H1 (cell line): ENCODE measurements around the gene H6PD. TPM values are rescaled to one million over a fixed set of nuclear protein-coding genes. Genes with fewer than 3 reads are reported as not detected.
A peak's percentile ranks its signal among the peaks of the same experiment; 100 is the strongest.

ENCODE experiments used
- CTCF ChIA-PET: fragments of 300-600 bp; sonication (Branson Sonifier 250); formaldehyde crosslinking; loops from one replicate; lab custom pipeline; 2021; ENCODE audit not compliant: partially characterized antibody; lab: Charles Lee
- POLR2A ChIA-PET: fragments of 300-600 bp; sonication (Branson Sonifier 250); formaldehyde crosslinking; loops from one replicate; lab custom pipeline; 2021; ENCODE audit warnings: inconsistent platforms; ENCODE audit not compliant: partially characterized antibody; lab: Charles Lee
- DNase-seq, 2 experiments: peaks; one replicate each; pipeline versions ENCODE4 v3.0.0 to v3.0.0-alpha.2; 2010 to 2022; ENCODE audit warnings: low spot score in 2 of 2, low read depth in 1 of 2, mixed read lengths in 1 of 2
- FAIRE-seq: peaks from 2 replicates; lab custom pipeline; 2011; peaks lifted over from hg19 to GRCh38; lab: Jason Lieb, UNC
- H2AFZ ChIP-seq: 2 replicates; pipeline ENCODE4 v1.8.1; 2012; ENCODE audit warnings: low read length, inconsistent platforms
- H2AK5ac ChIP-seq: 2 replicates; pipeline ENCODE4 v1.6.1; 2013; ENCODE audit warnings: low read depth, low read length
- H2BK120ac ChIP-seq: replicated peaks from 2 replicates; pipeline ENCODE3; 2013; ENCODE audit warnings: low read depth, low read length, inconsistent platforms
- H2BK12ac ChIP-seq: 2 replicates; pipeline ENCODE4 v1.6.1; 2013; ENCODE audit warnings: low read depth, low read length
- H2BK15ac ChIP-seq: 2 replicates; pipeline ENCODE4 v1.6.1; 2013; ENCODE audit warnings: low read length
- H2BK20ac ChIP-seq: 2 replicates; pipeline ENCODE4 v1.6.1; 2013; ENCODE audit warnings: low read length
- H2BK5ac ChIP-seq: 2 replicates; pipeline ENCODE4 v1.6.1; 2013; ENCODE audit warnings: low read depth, low read length
- H3K14ac ChIP-seq: 2 replicates; pipeline ENCODE4 v1.6.1; 2013; ENCODE audit warnings: inconsistent platforms; ENCODE audit not compliant: insufficient read length
- H3K18ac ChIP-seq: 2 replicates; pipeline ENCODE4 v1.6.1; 2013; ENCODE audit warnings: low read length; ENCODE audit errors: extremely low read depth
- H3K23ac ChIP-seq: 2 replicates; pipeline ENCODE4 v1.6.1; 2013; ENCODE audit warnings: inconsistent platforms; ENCODE audit not compliant: insufficient read length
- H3K23me2 ChIP-seq: 2 replicates; pipeline ENCODE4 v1.6.1; 2013; ENCODE audit warnings: low read depth, low read length
- H3K27ac ChIP-seq: 2 replicates; pipeline ENCODE4 v1.6.1; 2011; ENCODE audit warnings: low read depth, low read length, inconsistent platforms
- H3K27me3 ChIP-seq, 4 experiments: replicated peaks in 1 of 4; 1 replicate in 1 of 4; 2 replicates in 3 of 4; pipeline versions ENCODE4 v1.6.1 to v1.8.1; 2011 to 2013; ENCODE audit warnings: low read length in 3 of 4, mild to moderate bottlenecking in 3 of 4, inconsistent platforms in 2 of 4, mixed read lengths in 2 of 4, moderate library complexity in 1 of 4; ENCODE audit not compliant: control insufficient read depth in 3 of 4, insufficient read depth in 3 of 4; ENCODE audit errors: extremely low read depth in 1 of 4
- H3K36me3 ChIP-seq, 4 experiments: 2 replicates each; pipeline versions ENCODE4 v1.6.1 to v1.8.1; 2011 to 2013; ENCODE audit warnings: mild to moderate bottlenecking in 4 of 4, low read length in 3 of 4, moderate library complexity in 2 of 4, control low read depth in 1 of 4, inconsistent platforms in 1 of 4; ENCODE audit not compliant: insufficient read depth in 4 of 4, control insufficient read depth in 2 of 4
- H3K4ac ChIP-seq: replicated peaks from 2 replicates; pipeline ENCODE3; 2013; ENCODE audit warnings: low read length, low read depth, mixed read lengths, inconsistent platforms; ENCODE audit not compliant: insufficient read length
- H3K4me1 ChIP-seq, 4 experiments: replicated peaks in 1 of 4; 1 replicate in 1 of 4; 2 replicates in 3 of 4; pipeline versions ENCODE4 v1.6.1 to v1.8.1; 2011 to 2013; ENCODE audit warnings: low read length in 3 of 4, inconsistent platforms in 2 of 4, mixed read lengths in 1 of 4; ENCODE audit not compliant: insufficient read depth in 4 of 4, control insufficient read depth in 3 of 4
- H3K4me2 ChIP-seq, 2 experiments: 2 replicates each; pipeline versions ENCODE4 v1.6.1 to v1.8.1; 2011 to 2013; ENCODE audit warnings: low read depth in 2 of 2, low read length in 2 of 2, control low read depth in 1 of 2, inconsistent platforms in 1 of 2, mild to moderate bottlenecking in 1 of 2; ENCODE audit not compliant: insufficient read depth in 1 of 2
- H3K4me3 ChIP-seq, 4 experiments: fragments of 200-600, 300-600 bp in 1 of 4; sonication (generic), shearing (Covaris generic), sonication (Bioruptor Twin) in 1 of 4; 2 replicates each; pipeline versions ENCODE4 v1.5.1 to v1.8.1; 2011 to 2016; ENCODE audit warnings: low read length in 4 of 4, low read depth in 3 of 4, control low read depth in 2 of 4, inconsistent platforms in 2 of 4, mild to moderate bottlenecking in 2 of 4, mixed read lengths in 1 of 4, moderate library complexity in 1 of 4; ENCODE audit not compliant: insufficient read depth in 2 of 4; ENCODE audit errors: extremely low read depth in 1 of 4
- H3K56ac ChIP-seq: replicated peaks from 2 replicates; pipeline ENCODE3; 2013; ENCODE audit warnings: low read depth, mild to moderate bottlenecking, mixed read lengths, low read length, inconsistent platforms; ENCODE audit not compliant: insufficient read length
- H3K79me1 ChIP-seq: 2 replicates; pipeline ENCODE4 v1.6.1; 2013; ENCODE audit warnings: low read depth, low read length, control low read depth
- H3K79me2 ChIP-seq, 2 experiments: 2 replicates each; pipeline versions ENCODE4 v1.6.1 to v1.8.1; 2012 to 2013; ENCODE audit warnings: low read length in 2 of 2, mild to moderate bottlenecking in 2 of 2, inconsistent platforms in 1 of 2; ENCODE audit not compliant: insufficient read depth in 2 of 2, control insufficient read depth in 1 of 2
- H3K9ac ChIP-seq, 4 experiments: replicated peaks in 1 of 4; 1 replicate in 1 of 4; 2 replicates in 3 of 4; pipeline versions ENCODE4 v1.6.1 to v1.8.1; 2011 to 2013; ENCODE audit warnings: low read depth in 3 of 4, low read length in 3 of 4, control low read depth in 2 of 4, mild to moderate bottlenecking in 2 of 4, moderate library complexity in 2 of 4, inconsistent platforms in 1 of 4; ENCODE audit errors: extremely low read depth in 1 of 4
- H3K9me3 ChIP-seq, 2 experiments: 2 replicates each; pipeline versions ENCODE4 v1.6.1 to v1.8.1; 2012 to 2013; ENCODE audit warnings: mild to moderate bottlenecking in 2 of 2, moderate library complexity in 2 of 2, control low read depth in 1 of 2, inconsistent platforms in 1 of 2, low read depth in 1 of 2, low read length in 1 of 2, mixed read lengths in 1 of 2; ENCODE audit not compliant: insufficient read depth in 2 of 2
- H4K20me1 ChIP-seq, 2 experiments: replicated peaks in 1 of 2; 2 replicates each; pipeline versions ENCODE3 to v1.8.1; 2011 to 2013; ENCODE audit warnings: inconsistent platforms in 2 of 2, low read length in 2 of 2, mild to moderate bottlenecking in 1 of 2; ENCODE audit not compliant: insufficient read depth in 2 of 2, control insufficient read depth in 1 of 2
- H4K5ac ChIP-seq: 2 replicates; pipeline ENCODE4 v1.6.1; 2013; ENCODE audit warnings: low read length, low read depth, mixed read lengths, inconsistent platforms; ENCODE audit not compliant: insufficient read length
- H4K8ac ChIP-seq: 2 replicates; pipeline ENCODE4 v1.8.0; 2013; ENCODE audit warnings: mild to moderate bottlenecking, moderate library complexity, low read length, inconsistent platforms; ENCODE audit not compliant: insufficient read depth; ENCODE audit errors: extremely low read depth
- H4K91ac ChIP-seq: replicated peaks from 2 replicates; pipeline ENCODE3; 2013; ENCODE audit warnings: low read length, mixed read lengths, inconsistent platforms; ENCODE audit not compliant: insufficient read length
- BACH1 ChIP-seq: IDR thresholded peaks from 2 replicates; pipeline ENCODE4 v1.6.1; 2012; ENCODE audit warnings: low read length, improper control_type of control experiment
- EGR1 ChIP-seq: IDR thresholded peaks from 2 replicates; pipeline ENCODE4 v1.6.1; 2011; ENCODE audit warnings: low read depth, low read length, borderline replicate concordance
- EZH2 ChIP-seq: fragments of 200-600 bp; sonication (generic); IDR thresholded peaks from 2 replicates; pipeline ENCODE4 v1.7.1; 2012; ENCODE audit warnings: low read depth, mild to moderate bottlenecking, moderate library complexity, low read length, inconsistent platforms; ENCODE audit not compliant: severe bottlenecking
- MAFK ChIP-seq: IDR thresholded peaks from 2 replicates; pipeline ENCODE4 v1.6.1; 2012; ENCODE audit warnings: low read depth, mild to moderate bottlenecking, improper control_type of control experiment, low read length
- POLR2A ChIP-seq, 2 experiments: IDR thresholded peaks; 1 replicate in 1 of 2; 2 replicates in 1 of 2; pipeline ENCODE4 v1.6.1; 2011; ENCODE audit warnings: low read depth in 2 of 2, low read length in 2 of 2, mild to moderate bottlenecking in 2 of 2; ENCODE audit errors: control extremely low read depth in 1 of 2
- SRF ChIP-seq: IDR thresholded peaks from 2 replicates; pipeline ENCODE4 v1.6.1; 2011; ENCODE audit warnings: mild to moderate bottlenecking, low read depth, low read length, moderate library complexity
- TBP ChIP-seq: IDR thresholded peaks from 2 replicates; pipeline ENCODE4 v1.6.1; 2011; ENCODE audit warnings: low read depth, low read length, improper control_type of control experiment
- WGBS, 2 experiments: shearing (Covaris generic) in 1 of 2; methylation state at CpG; one replicate each; pipeline versions ENCODE4 v1.1.6 to v1.1.7; 2013 to 2015; ENCODE audit warnings: low lambda C conversion rate in 2 of 2, mixed read lengths in 2 of 2, inconsistent platforms in 1 of 2, low coverage in 1 of 2, missing lambda C conversion rate in 1 of 2; ENCODE audit not compliant: insufficient replicate concordance in 2 of 2, insufficient coverage in 1 of 2, insufficient read length in 1 of 2; ENCODE audit errors: extremely low coverage in 1 of 2, missing lambda C conversion rate in 1 of 2; 5-methylcytosine and 5-hydroxymethylcytosine counted together
- polyA plus RNA-seq, 7 experiments: library from polyadenylated mRNA; depleted of rRNA in 3 of 7; stranded (reverse) in 5 of 7; unstranded in 2 of 7; fragments of >200 nt in 5 of 7; fragments of 200-250 nt in 2 of 7; gene quantifications; 1 replicate in 5 of 7; 2 replicates in 1 of 7; 4 replicates in 1 of 7; pipeline versions ENCODE4 v1.2.1 to v1.2.3, GENCODE V29; 2011 to 2013; ENCODE audit warnings: missing spikeins in 2 of 7, mixed read lengths in 2 of 7
- total RNA-seq: library from RNA; stranded (reverse); fragmentation: NEBNext Ultra II Directional; extraction: Animal tissue kit (Norgen Biotek cat#: 25700); gene quantifications from 2 replicates; pipeline ENCODE4 v1.2.1, GENCODE V29; 2021

The H6PD gene
- total and polyA plus RNA-seq, 2 of the 8 experiments (the other 6 are each of a cell fraction or from before 2014, with no cell fraction given), result 3.6 to 3.8 TPM

- 0 out of 2 replicates have a peak overlapping the region, but pooled peaks have one; percentile 5 for H2BK12ac ChIP-seq
- H3K23me2 ChIP-seq, result no peaks in the 10 kb centered on the region; the same call in 1 of the 2 replicates
- H3K9me3 ChIP-seq, result no peaks in the 10 kb centered on the region
- no peak overlapping the region for H3K14ac ChIP-seq
- TF ChIP-seq TBP (no peak), MAFK (peak; percentile 32; the same call in 1 of the 2 replicates), EZH2 (no peak), SRF (no peak), EGR1 (peak; percentile 57; the same call in 1 of the 2 replicates), POLR2A (IDR thresholded peaks at IDR 0.05; ENCODE audit: control extremely low read depth in 1 of 2, low read depth in 2 of 2, low read length in 2 of 2) (no peak), BACH1 (peak; percentile 77)
- no peak overlapping the region for H2BK120ac ChIP-seq
- no peak for FAIRE-seq
- H3K4me3 ChIP-seq, result no peak overlapping the region
- H2BK20ac ChIP-seq, result no peak overlapping the region
- no peaks in the 10 kb centered on the region for H3K79me2 ChIP-seq
- H2BK5ac ChIP-seq, result no peak overlapping the region
- H3K27me3 ChIP-seq, result no peaks in the 10 kb centered on the region; a peak in 2 of 7 replicates
- ChIA-PET CTCF (interaction anchor here (0.6 to 2.4 kb wide), 7 partner anchors 8 to 220 kb away, joined by 3 to 9 read pairs (median 3); no protein-coding TSS in a partner anchor), POLR2A (no interaction called here)
- H4K5ac ChIP-seq, result no peak overlapping the region
- H2AK5ac ChIP-seq, result no peak overlapping the region
- H3K27ac ChIP-seq, result no peak overlapping the region
- H2AFZ ChIP-seq, result no peak overlapping the region
- no peak overlapping the region for H3K23ac ChIP-seq
- H3K4ac ChIP-seq, result no peak overlapping the region
- H3K18ac ChIP-seq, result no peak overlapping the region; the same call in 1 of the 2 replicates
- no peaks in the 10 kb centered on the region for H3K79me1 ChIP-seq
- no peak overlapping the region for H4K8ac ChIP-seq
- peaks cover 0 to 12% (median 7%) of the 10 kb centered on the region in 4 experiments; a peak in 6 of 7 replicates for H3K4me1 ChIP-seq
- 86% methylated on average over 12 of the region's 12 CpGs; no CpG with 5 or more reads in 1 of the 2 experiments for WGBS, 2 experiments
- H3K9ac ChIP-seq, result no peak overlapping the region
- no peak overlapping the region for H4K91ac ChIP-seq
- no peak overlapping the region for H3K56ac ChIP-seq
- H2BK15ac ChIP-seq, result peak overlapping the region; percentile 31; the same call in 1 of the 2 replicates
- 0 out of 4 replicates have a peak overlapping the region, but pooled peaks of 1 of the 2 experiments have one; percentile 8 for H3K4me2 ChIP-seq
- H4K20me1 ChIP-seq, result no peaks in the 10 kb centered on the region
- no peak for DNase-seq
- no peaks in the 10 kb centered on the region for H3K36me3 ChIP-seq
Observed at GRCh38 chr1:9275567-9276034, 41.0 kb downstream of the H6PD start.
